Gastroesophageal sphincter (tissue), 4 donors: Measurements from ENCODE around the gene LURAP1L. TPM values are rescaled to one million over a fixed set of nuclear protein-coding genes. Genes with fewer than 3 reads are reported as not detected.

Experiments
- ATAC-seq: fragments of 150-250 bp; one replicate; pipeline ENCODE4 v1.9.1; 2016; ENCODE audit warnings: mild to moderate bottlenecking, moderate library complexity
- H3K27ac ChIP-seq, 4 donors: fragments of 200-600 bp; sonication (generic) in 3 of 4; 1 replicate in 3 of 4; 2 replicates in 1 of 4; pipeline ENCODE4 v1.5.1; 2016 to 2019
- H3K27me3 ChIP-seq: fragments of 200-600 bp; sonication (generic); one replicate; pipeline ENCODE4 v1.5.1; 2019
- H3K36me3 ChIP-seq, 2 donors: fragments of 200-600 bp; sonication (generic); one replicate each; pipeline ENCODE4 v1.5.1; 2019; ENCODE audit warnings: control low read depth in 1 of 2
- H3K4me1 ChIP-seq, 3 donors: fragments of 200-600 bp; sonication (generic); 1 replicate in 2 of 3; 2 replicates in 1 of 3; pipeline ENCODE4 v1.5.1; 2016 to 2019; ENCODE audit warnings: control low read depth in 2 of 3
- H3K4me3 ChIP-seq, 2 donors: fragments of 200-600 bp; sonication (generic); one replicate each; pipeline ENCODE4 v1.5.1; 2019; ENCODE audit warnings: mild to moderate bottlenecking in 1 of 2, moderate library complexity in 1 of 2
- H3K9me3 ChIP-seq, 3 donors: fragments of 200-600 bp; sonication (generic); one replicate each; pipeline ENCODE4 v1.5.1; 2017 to 2019; ENCODE audit warnings: control low read depth in 2 of 3
- CTCF ChIP-seq, 4 experiments: fragments of 200-600 bp in 2 of 4; fragments of 450-650 bp in 2 of 4; sonication (generic) in 1 of 4; IDR thresholded peaks; one replicate each; pipeline ENCODE4 v1.5.1; 2017 to 2019; ENCODE audit warnings: antibody characterized with exemption in 4 of 4, mild to moderate bottlenecking in 2 of 4, moderate library complexity in 2 of 4
- EP300 ChIP-seq: sonication (generic); formaldehyde crosslinking; IDR thresholded peaks from one replicate; pipeline ENCODE4 v1.6.1; 2017; ENCODE audit warnings: antibody characterized with exemption, mild to moderate bottlenecking
- POLR2A ChIP-seq, 2 donors: fragments of 450-650 bp; IDR thresholded peaks; one replicate each; pipeline ENCODE4 v1.6.1; 2017; ENCODE audit warnings: antibody characterized with exemption in 2 of 2, mild to moderate bottlenecking in 2 of 2, moderate library complexity in 1 of 2
- POLR2AphosphoS5 ChIP-seq: sonication (generic); formaldehyde crosslinking; IDR thresholded peaks from one replicate; pipeline ENCODE4 v1.6.1; 2017; ENCODE audit warnings: antibody characterized with exemption
- WGBS, 2 donors: methylation state at CpG; one replicate each; pipeline ENCODE4 v1.1.5; 2018; ENCODE audit warnings: low coverage in 1 of 2; 5-methylcytosine and 5-hydroxymethylcytosine counted together
- total RNA-seq, 4 donors: library from RNA; depleted of rRNA; stranded (reverse); fragments of >200 nt; gene quantifications; one replicate each; pipeline ENCODE4 v1.1.0, GENCODE V29; 2016

Gene LURAP1L
- total RNA-seq, 4 donors from 2014 or later, result 13.7 to 29.6 (median 22.7) TPM

- WGBS, 2 donors, result 77 to 85% methylated on average over 4 of the region's 4 CpGs
- no peaks in the 10 kb centered on the region for H3K27me3 ChIP-seq
- no peak overlapping the region for H3K4me3 ChIP-seq
- H3K27ac ChIP-seq, result no peak overlapping the region
- H3K4me1 ChIP-seq, result no peaks in the 10 kb centered on the region
- H3K36me3 ChIP-seq, result no peaks in the 10 kb centered on the region
- no peak for ATAC-seq
- no peaks in the 10 kb centered on the region for H3K9me3 ChIP-seq
- TF ChIP-seq POLR2A (IDR thresholded peaks at IDR 0.05) (no peak), POLR2AphosphoS5 (no peak)
Measured at GRCh38 chr9:12853051-12853450, 78.2 kb downstream of the LURAP1L start.

GRCh38 chr9:12854221-12854620, 79.4 kb downstream of the LURAP1L start:
- no peaks in the 10 kb centered on the region for H3K36me3 ChIP-seq
- H3K4me1 ChIP-seq, result no peaks in the 10 kb centered on the region
- H3K27me3 ChIP-seq, result no peaks in the 10 kb centered on the region
- no peak overlapping the region for H3K4me3 ChIP-seq
- ATAC-seq, result no peak
- TF ChIP-seq EP300 (no peak), POLR2AphosphoS5 (no peak), POLR2A (IDR thresholded peaks at IDR 0.05) (no peak), CTCF (IDR thresholded peaks at IDR 0.05) (no peak)
- H3K9me3 ChIP-seq, result no peaks in the 10 kb centered on the region
- whole genome bisulfite sequencing, 2 donors, result 94 to 100% methylated on average over 2 of the region's 2 CpGs
- no peak overlapping the region for H3K27ac ChIP-seq

DNA sequence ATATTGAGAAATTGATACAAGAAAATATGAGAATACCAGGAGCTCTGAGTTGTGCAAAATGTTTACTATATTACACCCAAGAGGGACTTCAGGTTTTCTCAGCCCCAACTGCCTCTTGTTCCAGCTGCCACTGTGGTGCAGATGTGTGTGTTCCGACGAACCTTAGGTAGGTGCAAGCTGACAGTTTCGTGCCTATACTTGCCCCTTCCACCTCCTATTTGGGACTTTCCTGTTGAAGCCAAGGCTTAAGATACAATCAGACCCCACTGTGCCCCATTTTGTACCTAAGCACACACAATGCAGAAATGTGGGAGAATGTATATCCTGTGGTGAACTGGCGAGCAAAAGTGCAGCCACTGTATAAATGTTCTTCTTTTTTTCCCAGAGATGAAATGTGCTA, 80.2 kb downstream of the LURAP1L start:
- no peaks in the 10 kb centered on the region for H3K36me3 ChIP-seq
- ATAC-seq, result no peak
- H3K4me1 ChIP-seq, result no peaks in the 10 kb centered on the region
- 89 to 95% methylated on average over 4 of the region's 4 CpGs for WGBS, 2 donors
- no peak for TF ChIP-seq POLR2A (IDR thresholded peaks at IDR 0.05)
- TF ChIP-seq POLR2AphosphoS5, result no peak
- no peak for TF ChIP-seq CTCF (IDR thresholded peaks at IDR 0.05)
- no peak for TF ChIP-seq EP300
- H3K4me3 ChIP-seq, result no peak overlapping the region
- no peaks in the 10 kb centered on the region for H3K27me3 ChIP-seq
- H3K27ac ChIP-seq, result no peak overlapping the region
- no peaks in the 10 kb centered on the region for H3K9me3 ChIP-seq

- Histone ChIP-seq H3K27me3 (no peaks in the 10 kb centered on the region), H3K27ac (no peak overlapping the region), H3K4me1 (no peaks in the 10 kb centered on the region), H3K4me3 (no peak overlapping the region), H3K36me3 (no peaks in the 10 kb centered on the region), H3K9me3 (no peaks in the 10 kb centered on the region)
- 50 to 65% methylated on average over 4 to 5 of the region's 5 CpGs for WGBS, 2 donors
- TF ChIP-seq POLR2A (IDR thresholded peaks at IDR 0.05) (no peak), CTCF (IDR thresholded peaks at IDR 0.05) (no peak), EP300 (no peak), POLR2AphosphoS5 (no peak)
- ATAC-seq, result no peak
Measured at GRCh38 chr9:12856603-12857002, 81.8 kb downstream of the LURAP1L start.

DNA sequence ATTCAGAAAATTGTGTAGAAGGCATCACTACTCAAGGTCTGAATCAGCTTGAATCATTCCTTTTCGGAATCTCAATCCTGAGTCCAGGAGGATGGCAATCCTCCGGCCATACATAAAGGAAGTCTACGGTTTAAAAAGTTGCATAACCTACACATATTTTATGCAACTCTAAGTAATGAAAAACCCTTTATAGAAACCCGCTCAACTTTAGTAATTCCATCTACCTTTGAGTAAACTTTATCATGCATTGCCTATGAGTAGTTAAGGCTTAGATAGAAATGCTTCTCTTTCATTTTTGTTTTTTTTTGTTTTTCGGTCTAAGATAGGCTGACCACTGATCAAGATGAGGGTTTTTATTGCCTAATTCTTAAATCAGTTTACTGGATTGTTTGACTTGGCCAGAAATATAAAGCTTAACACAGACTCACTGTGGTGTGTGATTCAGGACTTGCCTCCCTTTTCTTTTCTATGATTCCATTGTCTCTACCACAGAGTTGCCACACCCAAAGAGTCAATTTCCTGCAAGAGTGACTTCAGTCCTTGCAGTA, 85.0 kb downstream of the LURAP1L start:
- Histone ChIP-seq H3K4me1 (peaks cover 0 to 13% (median 0%) of the 10 kb centered on the region in 3 donors), H3K4me3 (no peak overlapping the region), H3K9me3 (no peaks in the 10 kb centered on the region), H3K27ac (no peak overlapping the region), H3K27me3 (no peaks in the 10 kb centered on the region), H3K36me3 (no peaks in the 10 kb centered on the region)
- WGBS, 2 donors, result 83 to 98% methylated on average over 5 of the region's 5 CpGs
- ATAC-seq, result no peak
- no peak for TF ChIP-seq EP300
- no peak for TF ChIP-seq CTCF (IDR thresholded peaks at IDR 0.05)
- no peak for TF ChIP-seq POLR2AphosphoS5
- TF ChIP-seq POLR2A (IDR thresholded peaks at IDR 0.05), result no peak
